Suppressor macrophage treated with lipopolysaccharide for 1 hour (primary cell): Measurements from ENCODE around the gene LGI1.
"Not testable (repeated sequence)": the region's sequence is repeated elsewhere in the genome, so short reads cannot be mapped to it uniquely, and the experiment has no call there.

Source experiments
- DNase-seq, 3 donors: peaks; one replicate each; pipeline ENCODE4 v3.0.0-alpha.2; 2020 to 2022

Gene LGI1

GRCh38 chr10:93807371-93807770 lies 49.6 kb downstream of the LGI1 start:
- DNase-seq, result no peak

- no peak for DNase-seq
These were observed 55.1 kb downstream of the LGI1 start for GRCh38 chr10:93812659-93813338.

GRCh38 chr10:93813507-93814465 lies 56.0 kb downstream of the LGI1 start:
- DNase-seq, result peak; percentile 58 to 75 (median 74)

GRCh38 chr10:93815304-93816096 lies 57.8 kb downstream of the LGI1 start:
- no peak for DNase-seq

GRCh38 chr10:93816123-93816747 lies 58.5 kb downstream of the LGI1 start:
- peak; percentile 65 to 72 (median 67) for DNase-seq

GRCh38 chr10:93818086-93818485 lies 60.4 kb downstream of the LGI1 start:
- DNase-seq, result no peak

GRCh38 chr10:93819520-93819919 lies 61.8 kb downstream of the LGI1 start:
- no peak for DNase-seq

- DNase-seq, result peak in 1 of 3 donors; percentile 3
These were observed 62.7 kb downstream of the LGI1 start for GRCh38 chr10:93820434-93820833.

GRCh38 chr10:93821051-93821772 lies 63.5 kb downstream of the LGI1 start:
- DNase-seq, result peak; percentile 5 to 48 (median 38)

GRCh38 chr10:93826355-93826754 lies 68.6 kb downstream of the LGI1 start:
- no peak for DNase-seq

- DNase-seq, result no peak
These were observed 69.5 kb downstream of the LGI1 start for GRCh38 chr10:93827056-93827804.

- DNase-seq, result not testable (repeated sequence)
These were observed 73.3 kb downstream of the LGI1 start for GRCh38 chr10:93831065-93831464.

GRCh38 chr10:93835770-93836169 lies 78.0 kb downstream of the LGI1 start:
- no peak for DNase-seq

GRCh38 chr10:93837822-93838221 lies 80.1 kb downstream of the LGI1 start:
- DNase-seq, result no peak

- DNase-seq, result no peak
These were observed 80.5 kb downstream of the LGI1 start for GRCh38 chr10:93838278-93838677.

GRCh38 chr10:93841961-93842360 lies 84.2 kb downstream of the LGI1 start:
- no peak for DNase-seq

- no peak for DNase-seq
These were observed 87.4 kb downstream of the LGI1 start for GRCh38 chr10:93844979-93845626.
